Upper lobe of left lung (tissue), 6 donors: ENCODE measurements around the gene NUCKS1. TPM values are rescaled to one million over a fixed set of nuclear protein-coding genes. Genes with fewer than 3 reads are reported as not detected.
"Not testable (repeated sequence)": the region's sequence is repeated elsewhere in the genome, so short reads cannot be mapped to it uniquely, and the experiment has no call there.

Experiments
- ATAC-seq, 2 donors: fragments of 200-7000 bp; cut with Tn5 transposase; one replicate each; pipeline ENCODE4 v1.9.1; 2022; ENCODE audit warnings: mild to moderate bottlenecking in 2 of 2, moderate library complexity in 2 of 2; ENCODE audit not compliant: low FRiP score in 2 of 2
- DNase-seq, 2 donors: peaks; one replicate each; pipeline ENCODE4 v3.0.0-alpha.2; 2019 to 2020
- H3K27ac ChIP-seq, 4 donors: fragments of 200-600 bp; sonication (generic); one replicate each; pipeline ENCODE4 v1.5.1; 2016 to 2019
- H3K27me3 ChIP-seq, 4 donors: fragments of 200-600 bp; sonication (generic); one replicate each; pipeline ENCODE4 v1.5.1; 2017 to 2019
- H3K36me3 ChIP-seq, 4 donors: fragments of 200-600 bp; sonication (generic); one replicate each; pipeline ENCODE4 v1.5.1; 2016 to 2019
- H3K4me1 ChIP-seq, 4 donors: fragments of 200-600 bp; sonication (generic); one replicate each; pipeline ENCODE4 v1.5.1; 2018 to 2019
- H3K4me3 ChIP-seq, 4 donors: fragments of 200-600 bp; sonication (generic); one replicate each; pipeline ENCODE4 v1.5.1; 2017 to 2019; ENCODE audit warnings: mild to moderate bottlenecking in 2 of 4, moderate library complexity in 1 of 4
- H3K9me3 ChIP-seq, 4 donors: fragments of 200-600 bp; sonication (generic); one replicate each; pipeline ENCODE4 v1.5.1; 2018 to 2019
- CTCF ChIP-seq, 6 experiments: fragments of 450-650 bp in 4 of 6; fragments of 200-600 bp in 2 of 6; sonication (generic) in 2 of 6; IDR thresholded peaks; one replicate each; pipeline ENCODE4 v1.5.1; 2016 to 2019; ENCODE audit warnings: antibody characterized with exemption in 6 of 6
- EP300 ChIP-seq, 4 donors: sonication (generic); formaldehyde crosslinking; IDR thresholded peaks; one replicate each; pipeline ENCODE4 v1.5.1; 2017; ENCODE audit warnings: antibody characterized with exemption in 4 of 4, control low read depth in 2 of 4
- POLR2A ChIP-seq, 4 donors: fragments of 450-650 bp; IDR thresholded peaks; one replicate each; pipeline ENCODE4 v1.5.1; 2016 to 2017; ENCODE audit warnings: antibody characterized with exemption in 4 of 4, mild to moderate bottlenecking in 2 of 4
- POLR2AphosphoS5 ChIP-seq, 2 donors: sonication (generic); formaldehyde crosslinking; IDR thresholded peaks; one replicate each; pipeline ENCODE4 v1.5.1; 2017; ENCODE audit warnings: antibody characterized with exemption in 2 of 2
- WGBS, 2 donors: methylation state at CpG; one replicate each; pipeline ENCODE4 v1.1.5; 2017 to 2018; 5-methylcytosine and 5-hydroxymethylcytosine counted together
- total RNA-seq, 6 donors: library from RNA; depleted of rRNA in 4 of 6; stranded (reverse); fragments of >200 nt in 4 of 6; gene quantifications; one replicate each; pipeline versions ENCODE4 v1.1.0 to v1.2.1, GENCODE V29; 2016 to 2021
- donor health status: DM: no; HTN: no; CAD: no; lungs with moderate emphysema.
- donor health status: DM: no; HTN: yes; CAD: no; lungs with severe emphysema.

NUCKS1 gene
- total RNA-seq, 6 donors from 2014 or later: 65.4 to 182 (median 112) TPM

GRCh38 chr1:205726619-205727125, 23.3 kb downstream of the NUCKS1 start:
- DNase-seq: no peak
- H3K27me3 ChIP-seq: no peaks in the 10 kb centered on the region
- no peak overlapping the region for H3K27ac ChIP-seq
- H3K9me3 ChIP-seq: no peaks in the 10 kb centered on the region
- no peak overlapping the region for H3K4me3 ChIP-seq
- no peak for ATAC-seq
- no peak for TF ChIP-seq CTCF (IDR thresholded peaks at IDR 0.05)
- TF ChIP-seq POLR2AphosphoS5 (IDR thresholded peaks at IDR 0.05): no peak
- no peak for TF ChIP-seq EP300 (IDR thresholded peaks at IDR 0.05)
- no peak for TF ChIP-seq POLR2A (IDR thresholded peaks at IDR 0.05)
- peaks cover 7 to 63% (median 13%) of the 10 kb centered on the region in 4 donors for H3K36me3 ChIP-seq
- WGBS, 2 donors: 80 to 87% methylated on average over 4 of the region's 4 CpGs
- peaks cover 0 to 4% (median 0%) of the 10 kb centered on the region in 4 donors for H3K4me1 ChIP-seq

GRCh38 chr1:205725514-205725913, 24.5 kb downstream of the NUCKS1 start:
- TF ChIP-seq CTCF (IDR thresholded peaks at IDR 0.05) (no peak), POLR2AphosphoS5 (IDR thresholded peaks at IDR 0.05) (no peak), EP300 (IDR thresholded peaks at IDR 0.05) (no peak), POLR2A (IDR thresholded peaks at IDR 0.05) (no peak)
- Histone ChIP-seq H3K4me1 (peaks cover 0 to 4% (median 0%) of the 10 kb centered on the region in 4 donors), H3K27ac (no peak overlapping the region), H3K9me3 (no peaks in the 10 kb centered on the region), H3K27me3 (no peaks in the 10 kb centered on the region), H3K4me3 (no peak overlapping the region), H3K36me3 (peaks cover 9 to 75% (median 23%) of the 10 kb centered on the region in 4 donors)
- WGBS, 2 donors: 46 to 69% methylated on average over 1 of the region's 1 CpG
- ATAC-seq (no peak), DNase-seq (no peak)

DNA sequence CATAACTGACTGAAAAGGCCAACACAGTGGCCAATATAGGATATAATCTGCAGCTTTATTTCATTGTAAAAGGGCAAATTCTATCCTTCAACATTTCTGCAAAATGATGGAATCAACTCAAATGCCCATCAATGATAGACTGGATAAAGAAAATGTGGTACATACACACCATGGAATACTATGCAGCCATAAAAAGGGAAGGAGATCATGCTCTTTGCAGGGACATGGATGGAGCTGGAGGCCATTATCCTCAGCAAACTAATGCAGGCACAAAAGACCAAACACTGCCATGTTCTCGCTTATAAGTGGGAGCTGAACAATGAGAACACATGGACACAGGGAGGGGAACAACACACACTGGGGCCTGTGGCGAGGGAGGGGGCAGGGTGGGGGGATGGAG, 29.2 kb downstream of the NUCKS1 start:
- 50 to 97% methylated on average over 2 of the region's 2 CpGs for WGBS, 2 donors
- H3K27ac ChIP-seq, DNase-seq, ATAC-seq, H3K27me3 ChIP-seq, H3K4me1 ChIP-seq, H3K4me3 ChIP-seq, H3K9me3 ChIP-seq: not testable (repeated sequence)
- peaks cover 30 to 94% (median 44%) of the 10 kb centered on the region in 4 donors for H3K36me3 ChIP-seq

DNA sequence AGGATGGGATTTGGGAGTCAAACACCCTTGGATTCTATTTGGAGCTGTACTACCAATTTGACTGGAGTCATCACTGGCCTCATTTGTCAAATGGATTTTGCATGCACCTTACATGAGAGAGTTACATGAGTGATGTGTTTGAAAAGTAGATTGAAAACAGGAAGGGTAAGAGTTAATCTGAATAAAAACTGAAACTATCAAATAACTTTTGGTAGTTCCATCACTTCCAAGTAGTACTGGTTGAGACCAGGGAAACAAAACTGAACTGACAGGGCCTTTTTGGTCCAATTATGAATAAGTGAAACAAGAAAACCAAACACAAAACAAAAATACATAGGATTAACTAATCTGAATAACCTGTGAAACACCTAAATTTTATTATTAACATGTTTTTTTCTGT, 30.2 kb downstream of the NUCKS1 start:
- TF ChIP-seq POLR2AphosphoS5 (IDR thresholded peaks at IDR 0.05) (no peak), CTCF (IDR thresholded peaks at IDR 0.05) (no peak), EP300 (IDR thresholded peaks at IDR 0.05) (no peak), POLR2A (IDR thresholded peaks at IDR 0.05) (no peak)
- Histone ChIP-seq H3K27ac (no peak overlapping the region), H3K4me3 (no peak overlapping the region), H3K36me3 (peaks cover 30 to 94% (median 45%) of the 10 kb centered on the region in 4 donors), H3K4me1 (no peaks in the 10 kb centered on the region), H3K9me3 (no peaks in the 10 kb centered on the region), H3K27me3 (no peaks in the 10 kb centered on the region)
- ATAC-seq (no peak), DNase-seq (no peak)

DNA sequence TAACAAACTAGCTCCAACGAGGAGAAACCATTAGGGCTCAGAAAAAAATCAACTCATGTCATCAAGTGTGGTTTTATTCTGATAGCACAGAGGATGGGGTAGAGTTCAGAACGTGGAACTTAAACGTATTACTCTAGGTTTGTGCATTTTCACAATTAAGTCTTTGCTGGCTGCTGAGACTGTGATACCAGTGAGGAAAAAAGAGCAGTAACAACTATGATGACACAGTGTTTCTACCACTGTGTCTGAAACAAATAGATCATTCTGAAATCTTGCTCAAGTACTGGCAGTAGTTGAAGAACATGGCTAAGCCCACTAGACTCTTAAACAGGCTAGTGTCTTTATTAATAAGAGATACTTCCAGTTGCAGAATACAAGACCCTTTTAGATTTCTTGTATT, 31.0 kb downstream of the NUCKS1 start:
- Histone ChIP-seq H3K9me3 (no peaks in the 10 kb centered on the region), H3K36me3 (peaks cover 29 to 86% (median 43%) of the 10 kb centered on the region in 4 donors), H3K27me3 (no peaks in the 10 kb centered on the region), H3K4me3 (no peak overlapping the region), H3K4me1 (no peaks in the 10 kb centered on the region), H3K27ac (no peak overlapping the region)
- WGBS, 2 donors: 67 to 73% methylated on average over 3 of the region's 3 CpGs
- DNase-seq (no peak), ATAC-seq (no peak)
- TF ChIP-seq CTCF (IDR thresholded peaks at IDR 0.05) (no peak), EP300 (IDR thresholded peaks at IDR 0.05) (no peak), POLR2AphosphoS5 (IDR thresholded peaks at IDR 0.05) (no peak), POLR2A (IDR thresholded peaks at IDR 0.05) (no peak)
